Gastrocnemius medialis (tissue), 4 donors: ENCODE data around the gene CNPPD1.

Source experiments
- CTCF ChIP-seq, 5 experiments: fragments of 450-650 bp in 3 of 5; fragments of 200-600 bp in 2 of 5; sonication (generic) in 2 of 5; IDR thresholded peaks in 4 of 5; conservative IDR thresholded peaks in 1 of 5; 1 replicate in 4 of 5; 2 replicates in 1 of 5; pipeline ENCODE4 v1.5.1; 2016 to 2019; ENCODE audit warnings: antibody characterized with exemption in 5 of 5, mild to moderate bottlenecking in 3 of 5, moderate library complexity in 3 of 5
- POLR2A ChIP-seq, 2 donors: fragments of 450-650 bp; IDR thresholded peaks; one replicate each; pipeline ENCODE4 v1.6.1; 2017; ENCODE audit warnings: antibody characterized with exemption in 2 of 2, mild to moderate bottlenecking in 2 of 2, moderate library complexity in 2 of 2

GRCh38 chr2:219218732-219219701 lies 42.3 kb upstream of the CNPPD1 start, which contains the start of gene ABCB6:
- TF ChIP-seq CTCF (IDR thresholded peaks at IDR 0.05 in 4 of 5, conservative IDR thresholded peaks at IDR 0.05 in 1 of 5), result no peak
- peak; percentile 54 to 78 for TF ChIP-seq POLR2A (IDR thresholded peaks at IDR 0.05)
